GM12873 (cell line): ENCODE results near the gene CCDC85C.

Source experiments
- TF ChIP-seq, protein P1 (sequence below): IDR thresholded peaks from 2 replicates; pipeline ENCODE4 v1.5.1; 2012; ENCODE audit warnings: low read depth, mild to moderate bottlenecking, moderate library complexity, low read length, control low read depth; ENCODE audit not compliant: insufficient read depth; ENCODE audit errors: missing control alignments

The CCDC85C gene

DNA sequence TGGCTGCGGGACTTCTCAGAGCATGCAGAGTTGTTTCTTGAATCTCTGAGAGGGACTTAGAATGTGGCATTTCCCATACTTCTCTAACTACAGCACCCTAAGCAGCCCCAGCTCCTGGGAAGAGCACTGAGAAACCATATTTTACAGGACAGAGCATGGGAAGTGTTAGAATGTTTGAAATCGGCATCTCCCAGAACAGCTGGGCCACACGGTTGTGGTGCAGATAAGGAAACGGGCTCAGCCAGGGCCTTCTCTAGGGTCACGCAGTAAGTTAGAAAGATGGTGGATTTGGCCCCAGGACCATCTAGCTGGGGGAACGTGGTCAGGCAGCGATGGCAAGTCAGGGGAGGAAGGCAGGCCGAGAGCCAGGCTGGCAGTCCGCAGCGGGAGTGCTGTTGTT lies 30.4 kb upstream of the CCDC85C start:
- TF ChIP-seq, protein P1, sequence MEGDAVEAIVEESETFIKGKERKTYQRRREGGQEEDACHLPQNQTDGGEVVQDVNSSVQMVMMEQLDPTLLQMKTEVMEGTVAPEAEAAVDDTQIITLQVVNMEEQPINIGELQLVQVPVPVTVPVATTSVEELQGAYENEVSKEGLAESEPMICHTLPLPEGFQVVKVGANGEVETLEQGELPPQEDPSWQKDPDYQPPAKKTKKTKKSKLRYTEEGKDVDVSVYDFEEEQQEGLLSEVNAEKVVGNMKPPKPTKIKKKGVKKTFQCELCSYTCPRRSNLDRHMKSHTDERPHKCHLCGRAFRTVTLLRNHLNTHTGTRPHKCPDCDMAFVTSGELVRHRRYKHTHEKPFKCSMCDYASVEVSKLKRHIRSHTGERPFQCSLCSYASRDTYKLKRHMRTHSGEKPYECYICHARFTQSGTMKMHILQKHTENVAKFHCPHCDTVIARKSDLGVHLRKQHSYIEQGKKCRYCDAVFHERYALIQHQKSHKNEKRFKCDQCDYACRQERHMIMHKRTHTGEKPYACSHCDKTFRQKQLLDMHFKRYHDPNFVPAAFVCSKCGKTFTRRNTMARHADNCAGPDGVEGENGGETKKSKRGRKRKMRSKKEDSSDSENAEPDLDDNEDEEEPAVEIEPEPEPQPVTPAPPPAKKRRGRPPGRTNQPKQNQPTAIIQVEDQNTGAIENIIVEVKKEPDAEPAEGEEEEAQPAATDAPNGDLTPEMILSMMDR: no peak

GRCh38 chr14:99633918-99634317 lies 29.9 kb upstream of the CCDC85C start:
- TF ChIP-seq, protein P1: no peak

GRCh38 chr14:99633141-99633540 lies 29.1 kb upstream of the CCDC85C start:
- TF ChIP-seq, protein P1: no peak

DNA sequence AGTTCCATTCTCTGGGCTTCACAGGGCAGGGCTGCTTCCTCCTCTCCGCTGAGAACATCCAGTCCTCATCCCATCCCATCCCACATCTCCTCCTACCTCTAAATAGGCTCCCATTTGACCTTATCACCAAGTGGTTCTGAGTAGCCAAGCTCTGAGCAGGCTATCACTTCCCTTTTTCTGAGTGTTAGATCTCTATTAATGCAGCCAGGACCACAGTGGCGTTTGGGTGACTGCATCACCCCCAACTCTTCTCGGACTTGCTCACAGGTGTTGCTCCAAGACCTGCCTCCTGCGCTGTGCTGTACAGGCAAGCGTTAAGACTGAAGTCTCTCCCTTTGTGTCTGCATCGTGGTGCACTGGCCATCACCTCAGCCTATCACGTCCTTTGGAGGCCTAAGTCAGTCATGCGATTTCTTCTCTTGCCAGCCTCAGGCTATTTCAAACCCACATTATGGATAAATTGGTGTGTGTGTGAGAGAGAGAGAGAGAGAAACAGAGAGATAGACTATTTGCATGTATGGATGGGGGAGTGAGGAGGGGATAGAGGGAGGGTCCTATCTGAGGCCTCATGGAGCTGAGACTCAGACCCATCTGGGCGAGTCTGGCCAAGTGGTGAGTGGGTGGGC lies 28.5 kb upstream of the CCDC85C start:
- TF ChIP-seq, protein P1: no peak

GRCh38 chr14:99630202-99630601 lies 26.2 kb upstream of the CCDC85C start:
- TF ChIP-seq, protein P1: no peak

DNA sequence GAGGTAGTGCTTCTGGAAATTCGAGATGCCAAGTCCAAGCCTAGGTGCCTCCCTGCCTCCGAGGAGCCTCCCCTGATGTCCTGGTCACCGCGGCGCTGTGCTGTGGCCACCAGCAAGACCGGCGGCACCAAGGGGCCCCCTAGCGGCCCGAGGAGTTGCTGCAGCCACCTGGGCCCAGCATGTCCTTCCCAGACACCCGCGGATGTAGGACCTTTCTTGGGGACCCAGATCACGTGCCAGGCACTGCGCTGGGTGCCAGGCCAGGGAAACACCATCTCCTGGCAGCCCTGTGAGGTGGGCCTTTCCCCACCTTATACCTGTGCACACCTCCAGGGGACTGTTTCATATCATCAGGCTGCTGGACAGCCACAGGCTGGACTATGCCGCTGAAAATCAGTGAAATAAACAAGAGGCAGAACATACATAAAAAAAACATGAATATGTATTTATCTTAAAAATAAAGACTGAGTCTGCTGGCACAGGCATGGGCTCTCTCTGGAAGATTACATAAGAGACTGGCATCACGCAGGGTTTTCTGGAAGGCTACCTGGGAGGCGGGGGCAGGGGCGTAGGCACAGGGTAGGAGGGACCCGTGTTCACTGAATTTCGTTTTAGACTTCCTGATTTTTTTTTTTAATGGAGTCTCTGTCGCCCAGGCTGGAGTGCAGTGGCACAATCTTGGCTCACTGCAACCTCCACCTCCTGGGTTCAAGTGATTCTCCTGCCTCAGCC lies 25.0 kb upstream of the CCDC85C start:
- TF ChIP-seq, protein P1: peak; percentile 96

DNA sequence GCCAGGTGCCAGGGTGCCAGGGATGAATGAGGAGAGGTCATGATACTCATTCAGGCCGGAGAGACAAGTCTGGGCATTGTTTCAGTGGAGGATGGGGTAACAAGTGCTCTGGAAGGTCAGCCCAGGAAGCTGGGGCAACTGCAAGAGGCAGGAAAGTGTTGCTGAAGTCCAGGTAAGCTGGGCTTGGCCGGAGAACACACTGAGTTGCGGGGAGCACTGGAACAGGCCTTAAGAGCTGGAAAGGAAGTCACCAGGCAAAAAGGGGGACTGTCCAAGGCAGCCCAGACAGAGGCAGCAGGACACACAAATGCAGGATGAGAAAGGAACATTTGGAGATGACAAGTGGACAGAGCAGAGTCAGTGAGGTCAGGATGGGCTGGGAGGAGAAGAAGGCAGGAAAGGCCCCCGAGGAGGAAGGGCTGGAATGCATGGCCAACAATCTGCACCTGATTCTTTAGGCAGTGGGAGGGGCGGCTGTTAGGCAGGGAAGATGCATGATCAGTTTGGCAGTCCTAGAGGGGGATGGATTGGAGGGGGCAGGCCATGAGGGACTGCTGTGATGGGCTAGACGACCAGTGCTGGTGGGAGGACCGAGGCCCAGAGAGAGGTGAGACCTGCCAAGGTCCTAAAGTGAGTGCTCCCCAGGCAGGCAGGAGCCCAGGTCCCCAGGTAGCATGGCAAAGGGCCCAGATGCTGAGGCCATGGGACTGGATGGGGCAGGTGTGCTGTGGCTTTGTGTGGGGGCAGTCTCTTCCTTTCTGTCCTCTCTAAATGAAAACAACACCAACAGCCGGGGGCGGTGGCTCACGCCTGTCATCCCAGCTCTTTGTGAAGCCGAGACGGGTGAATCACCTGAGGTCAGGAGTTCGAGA lies 23.7 kb upstream of the CCDC85C start:
- TF ChIP-seq, protein P1: no peak
